Neuronal stem cell (in vitro differentiated cells): Measurements from ENCODE around the gene NAALADL2.

Experiments
- DNase-seq: peaks from one replicate; pipeline ENCODE4 v3.0.0-alpha.2; 2013; ENCODE audit warnings: low spot score
- H2AFZ ChIP-seq: one replicate; pipeline ENCODE4 v1.6.1; 2013; ENCODE audit warnings: mild to moderate bottlenecking, low read length, inconsistent platforms
- H2AK5ac ChIP-seq: 2 replicates; pipeline ENCODE4 v1.6.1; 2013; ENCODE audit warnings: low read depth, mild to moderate bottlenecking, inconsistent platforms, low read length, moderate library complexity, mixed read lengths
- H2BK120ac ChIP-seq: 2 replicates; pipeline ENCODE4 v1.6.1; 2013; ENCODE audit warnings: low read depth, mild to moderate bottlenecking, inconsistent platforms, low read length, moderate library complexity, mixed read lengths
- H2BK12ac ChIP-seq: one replicate; pipeline ENCODE4 v1.6.1; 2013; ENCODE audit warnings: low read length, inconsistent platforms
- H2BK15ac ChIP-seq: 2 replicates; pipeline ENCODE4 v1.6.1; 2013; ENCODE audit warnings: mild to moderate bottlenecking, low read length, inconsistent platforms, mixed read lengths
- H2BK5ac ChIP-seq: one replicate; pipeline ENCODE4 v1.6.1; 2013; ENCODE audit warnings: inconsistent platforms, mild to moderate bottlenecking, low read length, moderate library complexity
- H3K14ac ChIP-seq: one replicate; pipeline ENCODE4 v1.6.1; 2013; ENCODE audit warnings: low read length, inconsistent platforms
- H3K18ac ChIP-seq: 2 replicates; pipeline ENCODE4 v1.6.1; 2013; ENCODE audit warnings: low read length, inconsistent platforms
- H3K23ac ChIP-seq: 2 replicates; pipeline ENCODE4 v1.6.1; 2013; ENCODE audit warnings: low read depth, mild to moderate bottlenecking, mixed read lengths, low read length, inconsistent platforms; ENCODE audit not compliant: poor library complexity
- H3K27ac ChIP-seq: replicated peaks from 3 replicates; pipeline ENCODE4 v1.5.1; 2013; ENCODE audit warnings: low read length, inconsistent platforms
- H3K27me3 ChIP-seq, 3 experiments: 2 replicates each; pipeline ENCODE4 v1.6.1; 2013; ENCODE audit warnings: low read length in 3 of 3, mild to moderate bottlenecking in 2 of 3, inconsistent platforms in 1 of 3, low read depth in 1 of 3, mixed read lengths in 1 of 3, moderate library complexity in 1 of 3; ENCODE audit not compliant: control insufficient read depth in 3 of 3, insufficient read depth in 3 of 3
- H3K36me3 ChIP-seq, 2 donors: replicated peaks in 1 of 2; 2 replicates each; pipeline ENCODE4 v1.6.1; 2013; ENCODE audit warnings: low read length in 2 of 2; ENCODE audit not compliant: control insufficient read depth in 2 of 2, insufficient read depth in 2 of 2
- H3K4ac ChIP-seq: 2 replicates; pipeline ENCODE4 v1.6.1; 2013; ENCODE audit warnings: inconsistent platforms, mild to moderate bottlenecking, low read length, moderate library complexity
- H3K4me1 ChIP-seq, 2 donors: 1 replicate in 1 of 2; 2 replicates in 1 of 2; pipeline ENCODE4 v1.6.1; 2013; ENCODE audit warnings: low read length in 2 of 2, low read depth in 1 of 2; ENCODE audit not compliant: control insufficient read depth in 2 of 2, insufficient read depth in 1 of 2
- H3K4me2 ChIP-seq: one replicate; pipeline ENCODE4 v1.6.1; 2013; ENCODE audit warnings: mild to moderate bottlenecking, low read length, inconsistent platforms; ENCODE audit not compliant: insufficient read depth, poor library complexity, severe bottlenecking
- H3K4me3 ChIP-seq, 2 donors: 2 replicates each; pipeline ENCODE4 v1.5.1; 2013; ENCODE audit warnings: low read length in 2 of 2, mild to moderate bottlenecking in 2 of 2, inconsistent platforms in 1 of 2, moderate library complexity in 1 of 2
- H3K79me1 ChIP-seq: one replicate; pipeline ENCODE4 v1.6.1; 2013; ENCODE audit warnings: low read depth, mild to moderate bottlenecking, inconsistent platforms, low read length, moderate library complexity
- H3K9ac ChIP-seq: one replicate; pipeline ENCODE4 v1.6.1; 2013; ENCODE audit warnings: mild to moderate bottlenecking, low read depth, low read length, inconsistent platforms; ENCODE audit not compliant: poor library complexity
- H3K9me3 ChIP-seq, 2 donors: replicated peaks in 1 of 2; 2 replicates each; pipeline versions ENCODE3 to v1.6.1; 2013; ENCODE audit warnings: low read length in 2 of 2, mild to moderate bottlenecking in 2 of 2, inconsistent platforms in 1 of 2, low read depth in 1 of 2, mixed read lengths in 1 of 2, moderate library complexity in 1 of 2; ENCODE audit not compliant: control insufficient read depth in 2 of 2, insufficient read depth in 1 of 2
- H4K8ac ChIP-seq: one replicate; pipeline ENCODE4 v1.6.1; 2013; ENCODE audit warnings: low read depth, mild to moderate bottlenecking, inconsistent platforms, low read length, moderate library complexity
- H4K91ac ChIP-seq: one replicate; pipeline ENCODE4 v1.6.1; 2013; ENCODE audit warnings: low read length, low read depth, mild to moderate bottlenecking, inconsistent platforms; ENCODE audit not compliant: poor library complexity
- WGBS, 2 donors: extraction: QIAGEN DNeasy Blood & Tissue Kit; methylation state at CpG; one replicate each; pipeline ENCODE4 v1.1.7; 2013; ENCODE audit warnings: missing lambda C conversion rate in 2 of 2, mixed read lengths in 1 of 2; ENCODE audit not compliant: insufficient read length in 2 of 2, insufficient replicate concordance in 1 of 2; ENCODE audit errors: extremely low coverage in 2 of 2; 5-methylcytosine and 5-hydroxymethylcytosine counted together

Gene NAALADL2

GRCh38 chr3:175103298-175103697, 244.2 kb downstream of the NAALADL2 start:
- Histone ChIP-seq H3K4ac (no peak overlapping the region), H3K14ac (no peak overlapping the region), H2BK15ac (no peak overlapping the region), H3K18ac (no peak overlapping the region), H3K79me1 (no peaks in the 10 kb centered on the region), H2AK5ac (no peak overlapping the region), H3K4me3 (no peak overlapping the region), H3K4me2 (no peak overlapping the region), H2BK12ac (no peak overlapping the region), H2AFZ (no peak overlapping the region), H4K91ac (no peak overlapping the region), H3K9ac (no peak overlapping the region), H3K27ac (no peak overlapping the region), H3K23ac (no peak overlapping the region), H2BK5ac (no peak overlapping the region), H4K8ac (no peak overlapping the region), H3K4me1 (no peaks in the 10 kb centered on the region), H3K27me3 (no peaks in the 10 kb centered on the region), H2BK120ac (no peak overlapping the region), H3K9me3 (no peaks in the 10 kb centered on the region), H3K36me3 (no peaks in the 10 kb centered on the region)
- no peak for DNase-seq

DNA sequence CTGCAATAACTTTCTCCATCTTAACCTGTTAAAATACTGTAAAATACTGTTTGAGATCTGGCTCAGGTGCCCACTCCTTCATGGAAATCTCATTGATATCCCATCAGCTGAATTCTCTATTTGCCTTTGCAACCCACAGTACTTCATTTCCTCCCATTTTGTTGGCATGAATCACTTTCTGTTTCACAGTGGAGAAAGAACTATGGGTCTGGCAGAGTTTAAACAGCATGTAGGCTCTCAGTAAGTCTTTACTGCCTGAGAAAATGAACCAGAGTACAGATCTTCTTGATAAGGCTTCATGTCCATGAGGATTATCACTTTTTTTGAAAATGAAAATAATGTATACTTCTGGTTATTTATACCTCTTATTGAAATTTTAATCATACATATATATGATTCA, 245.9 kb downstream of the NAALADL2 start:
- no peak overlapping the region for H2BK120ac ChIP-seq
- no peaks in the 10 kb centered on the region for H3K9me3 ChIP-seq
- DNase-seq: no peak
- no peak overlapping the region for H3K4me2 ChIP-seq
- H3K4ac ChIP-seq: no peak overlapping the region
- H3K4me1 ChIP-seq: no peaks in the 10 kb centered on the region
- H2BK5ac ChIP-seq: no peak overlapping the region
- H2BK12ac ChIP-seq: no peak overlapping the region
- no peak overlapping the region for H4K8ac ChIP-seq
- no peak overlapping the region for H3K14ac ChIP-seq
- no peaks in the 10 kb centered on the region for H3K79me1 ChIP-seq
- no peaks in the 10 kb centered on the region for H3K36me3 ChIP-seq
- H4K91ac ChIP-seq: no peak overlapping the region
- no peak overlapping the region for H2AFZ ChIP-seq
- no peak overlapping the region for H3K9ac ChIP-seq
- H3K4me3 ChIP-seq: no peak overlapping the region
- H2AK5ac ChIP-seq: no peak overlapping the region
- H3K23ac ChIP-seq: no peak overlapping the region
- no peaks in the 10 kb centered on the region for H3K27me3 ChIP-seq
- H3K18ac ChIP-seq: no peak overlapping the region
- H2BK15ac ChIP-seq: no peak overlapping the region
- no peak overlapping the region for H3K27ac ChIP-seq

DNA sequence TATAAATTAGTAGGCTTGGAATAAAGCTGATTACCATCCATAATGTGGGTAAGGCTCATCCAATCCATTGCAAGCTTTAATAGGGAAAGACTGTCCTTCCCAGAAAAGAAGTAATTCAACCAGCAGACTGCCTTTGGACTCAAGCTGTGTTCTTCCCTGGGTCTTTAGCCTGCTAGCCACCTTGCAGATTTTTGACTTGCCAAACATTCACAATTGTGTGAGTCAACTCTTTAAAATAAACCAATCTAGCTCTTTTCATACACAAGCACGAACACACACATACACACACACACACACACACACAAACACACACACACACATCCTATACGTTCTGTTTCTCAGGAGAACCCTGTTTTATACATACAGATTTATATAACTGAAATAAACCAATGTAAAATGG, 248.1 kb downstream of the NAALADL2 start:
- WGBS, 2 donors: no CpG with 5 or more reads among the region's 2 CpGs
- no peaks in the 10 kb centered on the region for H3K9me3 ChIP-seq
- no peak overlapping the region for H2BK15ac ChIP-seq
- H2BK5ac ChIP-seq: no peak overlapping the region
- no peak overlapping the region for H3K27ac ChIP-seq
- H3K23ac ChIP-seq: no peak overlapping the region
- no peak overlapping the region for H3K9ac ChIP-seq
- H3K4me1 ChIP-seq: no peaks in the 10 kb centered on the region
- DNase-seq: no peak
- no peak overlapping the region for H2BK12ac ChIP-seq
- no peaks in the 10 kb centered on the region for H3K36me3 ChIP-seq
- H2AFZ ChIP-seq: no peak overlapping the region
- no peaks in the 10 kb centered on the region for H3K27me3 ChIP-seq
- no peak overlapping the region for H2AK5ac ChIP-seq
- H3K4me3 ChIP-seq: no peak overlapping the region
- H3K79me1 ChIP-seq: no peaks in the 10 kb centered on the region
- H3K4ac ChIP-seq: no peak overlapping the region
- H3K18ac ChIP-seq: no peak overlapping the region
- no peak overlapping the region for H2BK120ac ChIP-seq
- H4K8ac ChIP-seq: no peak overlapping the region
- no peak overlapping the region for H3K14ac ChIP-seq
- H3K4me2 ChIP-seq: no peak overlapping the region
- H4K91ac ChIP-seq: no peak overlapping the region

GRCh38 chr3:175107995-175108394, 248.9 kb downstream of the NAALADL2 start:
- no peak overlapping the region for H3K9ac ChIP-seq
- H2BK15ac ChIP-seq: no peak overlapping the region
- no peak overlapping the region for H3K4ac ChIP-seq
- H2BK12ac ChIP-seq: no peak overlapping the region
- H3K14ac ChIP-seq: no peak overlapping the region
- no peak overlapping the region for H4K91ac ChIP-seq
- H2AK5ac ChIP-seq: no peak overlapping the region
- H2BK120ac ChIP-seq: no peak overlapping the region
- H2BK5ac ChIP-seq: no peak overlapping the region
- no peak overlapping the region for H4K8ac ChIP-seq
- no peak overlapping the region for H3K4me3 ChIP-seq
- no peak overlapping the region for H3K4me2 ChIP-seq
- no peaks in the 10 kb centered on the region for H3K4me1 ChIP-seq
- no peak overlapping the region for H3K27ac ChIP-seq
- H3K9me3 ChIP-seq: no peaks in the 10 kb centered on the region
- H3K23ac ChIP-seq: no peak overlapping the region
- H3K18ac ChIP-seq: no peak overlapping the region
- H3K27me3 ChIP-seq: no peaks in the 10 kb centered on the region
- H3K36me3 ChIP-seq: no peaks in the 10 kb centered on the region
- no peak overlapping the region for H2AFZ ChIP-seq
- no peaks in the 10 kb centered on the region for H3K79me1 ChIP-seq
- no peak for DNase-seq
